Mammary epithelial cell (primary cell): Measurements from ENCODE around the gene ARHGEF38.

Source experiments
- EZH2 ChIP-seq: IDR thresholded peaks from 2 replicates; pipeline ENCODE4 v1.6.1; 2012; ENCODE audit warnings: low read length, inconsistent platforms, borderline replicate concordance
- TF ChIP-seq, protein P1 (sequence below), 2 donors: IDR thresholded peaks in 1 of 2; conservative IDR thresholded peaks in 1 of 2; 2 replicates each; pipeline ENCODE4 v1.5.1; 2011 to 2012; ENCODE audit warnings: inconsistent platforms in 2 of 2, low read length in 2 of 2, mild to moderate bottlenecking in 2 of 2, control low read depth in 1 of 2, low read depth in 1 of 2; ENCODE audit not compliant: insufficient read depth in 1 of 2; ENCODE audit errors: extremely low read depth in 1 of 2

DNA sequence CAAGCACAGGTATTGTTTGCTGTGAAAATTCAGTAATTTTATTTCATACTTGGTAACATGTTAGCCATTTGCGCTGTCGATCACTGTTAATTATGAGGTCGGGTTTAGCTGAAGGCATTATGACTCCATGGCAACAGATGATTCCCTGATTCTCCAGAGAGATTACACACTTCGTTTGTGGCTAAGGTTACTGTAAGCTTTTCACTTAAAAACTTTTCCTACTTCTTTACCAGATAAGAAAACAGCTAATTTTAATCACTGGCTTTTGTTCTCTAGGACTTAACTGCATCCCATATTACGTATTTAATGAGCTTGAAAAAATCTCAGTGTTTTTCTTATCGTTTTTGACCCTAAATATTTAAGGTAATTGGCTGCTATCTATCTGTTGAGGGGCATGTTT is 158.3 kb downstream of the ARHGEF38 start:
- TF ChIP-seq EZH2: no peak
- TF ChIP-seq, protein P1, sequence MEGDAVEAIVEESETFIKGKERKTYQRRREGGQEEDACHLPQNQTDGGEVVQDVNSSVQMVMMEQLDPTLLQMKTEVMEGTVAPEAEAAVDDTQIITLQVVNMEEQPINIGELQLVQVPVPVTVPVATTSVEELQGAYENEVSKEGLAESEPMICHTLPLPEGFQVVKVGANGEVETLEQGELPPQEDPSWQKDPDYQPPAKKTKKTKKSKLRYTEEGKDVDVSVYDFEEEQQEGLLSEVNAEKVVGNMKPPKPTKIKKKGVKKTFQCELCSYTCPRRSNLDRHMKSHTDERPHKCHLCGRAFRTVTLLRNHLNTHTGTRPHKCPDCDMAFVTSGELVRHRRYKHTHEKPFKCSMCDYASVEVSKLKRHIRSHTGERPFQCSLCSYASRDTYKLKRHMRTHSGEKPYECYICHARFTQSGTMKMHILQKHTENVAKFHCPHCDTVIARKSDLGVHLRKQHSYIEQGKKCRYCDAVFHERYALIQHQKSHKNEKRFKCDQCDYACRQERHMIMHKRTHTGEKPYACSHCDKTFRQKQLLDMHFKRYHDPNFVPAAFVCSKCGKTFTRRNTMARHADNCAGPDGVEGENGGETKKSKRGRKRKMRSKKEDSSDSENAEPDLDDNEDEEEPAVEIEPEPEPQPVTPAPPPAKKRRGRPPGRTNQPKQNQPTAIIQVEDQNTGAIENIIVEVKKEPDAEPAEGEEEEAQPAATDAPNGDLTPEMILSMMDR (conservative IDR thresholded peaks at IDR 0.05 in 1 of 2, IDR thresholded peaks at IDR 0.05 in 1 of 2; ENCODE audit: extremely low read depth in 1 of 2, insufficient read depth in 1 of 2, low read depth in 1 of 2, low read length in 2 of 2): no peak
